GM18870 (cell line): ENCODE data around the gene SSC5D.

Source experiments
- ATAC-seq: cut with Tn5 transposase; IDR thresholded peaks from one replicate; pipeline ENCODE4 v1.9.1; 2021; ENCODE audit warnings: moderate library complexity; ENCODE audit not compliant: unreplicated experiment

The SSC5D gene

DNA sequence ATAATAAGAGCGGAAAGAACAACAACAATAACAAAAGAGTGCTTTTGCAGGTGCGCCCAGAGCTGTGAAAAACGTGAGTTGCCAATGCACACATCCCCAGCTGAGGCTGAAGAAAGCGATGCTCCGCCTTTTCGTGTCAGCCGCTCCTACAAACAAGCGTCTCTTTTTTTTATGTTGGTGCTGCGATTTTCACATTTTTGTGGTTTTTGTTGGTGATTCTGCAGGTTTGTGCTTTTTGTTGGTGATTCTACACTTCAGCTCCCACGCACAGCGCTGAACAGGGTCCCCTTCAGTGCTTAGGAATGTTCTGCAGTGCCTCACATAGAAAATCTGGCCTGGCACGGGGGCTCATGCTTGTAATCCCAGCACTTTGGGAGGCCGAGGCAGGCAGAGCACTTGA, 64.4 kb downstream of the SSC5D start:
- ATAC-seq: no peak

DNA sequence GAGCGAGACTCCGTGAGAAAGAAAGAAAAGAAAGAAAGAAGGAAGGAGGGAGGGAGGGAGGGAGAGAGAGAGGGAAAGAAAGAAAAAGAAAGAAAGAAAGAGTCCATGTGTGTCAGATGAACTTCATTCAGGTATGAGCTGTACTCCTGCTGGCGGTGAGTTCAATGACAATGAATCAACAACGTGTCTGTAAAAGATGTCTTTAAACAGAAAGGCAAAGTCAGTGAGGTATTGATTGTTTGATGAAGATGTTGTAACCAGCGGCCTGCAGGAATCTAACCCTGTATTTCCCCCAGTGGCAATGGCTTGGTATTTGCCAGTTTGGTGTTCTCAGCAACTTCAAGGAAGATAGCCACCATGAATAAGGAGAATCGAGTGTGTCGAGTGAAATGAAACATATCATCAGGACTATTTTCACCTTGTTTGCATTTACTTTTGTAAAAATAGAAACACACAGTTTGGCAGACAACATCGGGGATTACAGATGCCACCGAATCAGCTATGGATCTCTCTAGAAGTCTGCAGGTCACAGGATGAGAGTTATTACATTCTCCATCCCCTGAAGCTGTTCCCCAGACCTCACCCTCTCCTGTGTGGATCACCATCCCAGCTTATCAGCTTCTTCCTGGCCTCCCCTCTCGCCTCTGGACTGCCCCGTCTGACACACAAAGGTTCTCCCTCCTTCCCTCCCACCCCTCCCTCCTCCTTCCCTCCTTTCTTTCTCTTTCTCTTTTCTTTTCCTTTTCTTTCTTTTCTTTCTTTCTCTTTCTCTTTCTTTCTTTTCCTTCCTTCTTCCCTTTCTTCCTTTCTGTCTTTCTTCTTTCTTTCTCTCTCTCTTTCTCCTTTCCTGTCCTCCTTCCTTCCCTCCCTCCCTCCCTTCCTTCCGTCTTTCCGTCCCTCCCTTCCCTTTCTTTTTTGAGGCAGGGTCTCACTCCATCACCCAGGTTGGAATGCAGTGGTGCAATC, 65.3 kb downstream of the SSC5D start:
- ATAC-seq: no peak

DNA sequence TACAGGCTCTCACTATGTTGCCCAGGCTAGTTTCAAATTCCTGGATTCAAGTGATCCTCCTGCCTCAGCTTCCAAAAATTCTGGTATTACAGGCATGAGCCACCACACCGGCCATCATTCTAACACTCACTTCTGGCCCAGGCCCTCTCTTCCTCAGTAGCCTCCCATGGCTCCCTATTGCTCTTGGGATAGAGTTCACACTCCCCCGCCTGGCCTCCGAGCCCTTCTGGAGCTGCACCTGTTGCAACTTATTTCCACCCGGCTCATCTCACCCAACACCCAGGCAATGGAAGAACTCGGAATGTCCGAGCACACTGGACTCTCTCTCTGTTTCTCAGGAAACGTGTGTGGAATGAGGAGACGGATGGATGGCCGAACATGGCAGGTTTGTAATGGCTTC, 66.1 kb downstream of the SSC5D start:
- no peak for ATAC-seq

DNA sequence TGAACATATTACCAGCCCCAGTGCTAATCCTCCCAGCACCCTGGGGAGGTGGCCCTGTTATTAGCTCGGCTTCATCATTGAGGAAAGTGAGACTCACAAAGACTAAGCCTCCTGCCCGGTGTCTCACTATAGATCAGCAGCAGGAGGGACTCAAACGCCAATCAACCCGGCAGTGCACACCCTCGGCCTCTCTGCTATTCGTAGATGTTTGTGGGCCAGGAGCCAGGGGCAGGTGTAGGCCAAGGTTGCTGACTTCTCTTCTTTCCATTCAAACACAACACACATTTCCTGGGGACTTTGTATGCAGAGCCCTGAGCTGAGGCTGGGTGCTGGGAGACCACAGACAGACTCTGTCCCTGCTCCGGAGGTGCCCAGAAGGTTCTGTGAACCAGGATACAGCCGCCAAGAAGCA, 66.5 kb downstream of the SSC5D start:
- ATAC-seq: no peak

DNA sequence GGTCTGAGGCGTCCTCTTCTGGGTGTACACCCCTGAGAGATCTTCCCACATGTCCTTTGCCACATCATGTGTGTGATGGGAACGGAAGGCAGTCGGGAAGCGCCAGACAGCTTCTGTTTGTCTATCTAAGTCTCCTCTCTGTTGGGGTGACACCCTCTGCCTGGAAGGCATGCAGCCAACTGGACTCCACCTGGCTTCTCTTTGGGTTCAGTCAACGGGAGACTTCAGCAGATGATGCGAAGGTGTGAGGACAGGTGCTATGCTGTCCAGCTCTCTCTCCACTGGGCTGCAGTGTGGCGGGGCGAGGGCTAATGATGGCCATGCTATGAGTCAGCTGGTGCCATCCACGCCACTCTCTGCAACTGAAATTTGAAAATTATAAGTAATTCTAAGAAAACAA, 71.4 kb downstream of the SSC5D start:
- no peak for ATAC-seq

DNA sequence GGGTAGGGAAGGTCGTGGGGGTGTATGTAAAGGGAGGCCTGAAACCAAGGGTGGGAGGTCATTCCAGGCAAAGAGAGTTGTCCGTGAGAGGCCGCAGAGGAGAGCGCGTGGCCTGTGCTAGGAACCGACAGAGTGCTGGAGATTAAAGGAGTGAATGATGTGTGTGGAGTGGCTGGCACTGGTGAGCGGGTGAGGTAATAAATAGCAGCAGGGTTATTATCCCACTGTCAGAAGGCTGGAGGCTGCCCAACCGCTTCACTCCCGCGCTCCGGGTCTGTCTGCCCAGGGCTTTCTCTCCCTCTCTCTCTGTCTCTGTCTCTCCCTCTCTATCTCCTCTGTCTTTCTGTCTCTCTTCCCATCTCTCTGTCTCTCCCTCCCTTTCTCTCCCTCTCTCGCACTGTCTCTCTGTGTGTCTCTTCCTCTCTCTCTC, 75.0 kb downstream of the SSC5D start:
- ATAC-seq: no peak

DNA sequence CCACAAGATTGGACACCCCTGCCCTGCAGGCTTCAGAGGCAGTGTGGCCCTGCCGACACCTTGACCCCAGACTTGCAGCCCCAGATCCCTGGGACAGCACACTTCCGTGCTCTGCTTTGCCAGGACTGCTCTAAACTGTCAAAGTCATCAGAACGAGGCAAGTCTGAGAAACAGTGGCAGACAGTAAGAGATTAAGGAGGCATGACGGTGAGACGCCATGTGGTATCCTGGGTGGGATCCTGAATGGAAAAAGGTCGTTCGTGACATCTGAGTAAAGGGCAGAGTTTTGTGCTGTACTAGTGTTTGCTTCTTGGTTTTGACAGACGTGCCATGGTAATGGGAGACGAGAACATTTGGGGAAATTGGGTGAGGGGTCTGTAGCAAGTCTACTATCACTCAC, 78.6 kb downstream of the SSC5D start:
- no peak for ATAC-seq

DNA sequence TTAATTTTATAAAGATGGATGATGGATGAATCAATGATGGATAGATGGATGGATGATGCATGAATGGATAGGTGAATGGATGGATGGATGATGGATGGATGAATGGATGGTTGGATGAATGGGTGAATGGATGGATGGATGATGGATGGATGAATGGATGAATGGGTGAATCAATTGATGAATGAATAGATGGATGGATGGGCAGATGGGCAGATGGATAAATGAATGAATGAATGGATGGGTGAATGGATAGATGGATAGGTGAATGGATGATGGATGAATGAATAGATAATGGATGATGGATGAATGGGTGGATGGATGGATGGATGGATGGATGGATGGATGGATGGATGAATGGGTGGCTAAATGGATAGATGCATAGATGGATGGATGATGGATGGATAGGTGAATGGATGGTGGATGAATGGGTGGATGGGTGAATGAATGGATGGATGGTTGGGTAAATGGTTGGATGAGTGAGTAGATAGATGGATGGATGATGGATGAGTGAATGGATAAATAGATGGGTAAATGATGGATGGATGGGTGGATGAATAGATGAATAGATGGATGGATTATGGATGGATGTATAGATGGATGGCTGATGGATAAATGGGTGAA, 79.6 kb downstream of the SSC5D start:
- no peak for ATAC-seq
